Activated naive CD4-positive, alpha-beta T cell treated with Interleukin-2 at 50 U/mL for 16 hours (primary cell): ENCODE measurements around the gene MRPS12.
"Not testable (repeated sequence)": the region's sequence is repeated elsewhere in the genome, so short reads cannot be mapped to it uniquely, and the experiment has no call there.

Source experiments
- DNase-seq: peaks from one replicate; pipeline ENCODE4 v3.0.0-alpha.2; 2020

Gene MRPS12

GRCh38 chr19:38930776-38931520 is at the start of gene MRPS12:
MRPS12 (plus strand) TSS chr19:38930944; CDS start chr19:38931295, 351 bp downstream.
- DNase-seq = peak; percentile 99

GRCh38 chr19:38883286-38883685 is 47.5 kb upstream of the MRPS12 start:
- DNase-seq = no peak

GRCh38 chr19:38884691-38885090 is 46.1 kb upstream of the MRPS12 start:
- not testable (repeated sequence) for DNase-seq

GRCh38 chr19:38888876-38889275 is 41.9 kb upstream of the MRPS12 start:
- no peak for DNase-seq

GRCh38 chr19:38889803-38890202 is 40.9 kb upstream of the MRPS12 start:
- DNase-seq = no peak

- DNase-seq = no peak
These were observed 40.1 kb upstream of the MRPS12 start for GRCh38 chr19:38890686-38891085.

- DNase-seq = no peak
These were observed 39.0 kb upstream of the MRPS12 start for GRCh38 chr19:38891771-38892170.

GRCh38 chr19:38892841-38893240 is 37.9 kb upstream of the MRPS12 start:
- no peak for DNase-seq

GRCh38 chr19:38893341-38893771 is 37.4 kb upstream of the MRPS12 start:
- DNase-seq = no peak

GRCh38 chr19:38894968-38895367 is 35.8 kb upstream of the MRPS12 start:
- DNase-seq = no peak

- DNase-seq = no peak
These were observed 31.8 kb upstream of the MRPS12 start for GRCh38 chr19:38898788-38899446.

- peak; percentile 99 for DNase-seq
These were observed 31.1 kb upstream of the MRPS12 start, which contains the start of the genes NFKBIB and SIRT2 for GRCh38 chr19:38899447-38900201. NFKBIB (plus strand) TSS chr19:38899969; CDS start chr19:38900033, 64 bp downstream. SIRT2 (minus strand) TSS chr19:38899618; CDS start chr19:38899521, 97 bp downstream.

GRCh38 chr19:38900202-38900629 is 30.5 kb upstream of the MRPS12 start:
- DNase-seq = no peak

- DNase-seq = no peak
These were observed 30.0 kb upstream of the MRPS12 start for GRCh38 chr19:38900743-38901190.

GRCh38 chr19:38901683-38902082 is 29.1 kb upstream of the MRPS12 start:
- no peak for DNase-seq

- no peak for DNase-seq
These were observed 25.9 kb upstream of the MRPS12 start for GRCh38 chr19:38904581-38905539.

- DNase-seq = no peak
These were observed 25.1 kb upstream of the MRPS12 start for GRCh38 chr19:38905620-38906019.

GRCh38 chr19:38907227-38907626 is 23.5 kb upstream of the MRPS12 start:
- DNase-seq = no peak

GRCh38 chr19:38907670-38908069 is 23.1 kb upstream of the MRPS12 start:
- no peak for DNase-seq

- no peak for DNase-seq
These were observed 21.8 kb upstream of the MRPS12 start for GRCh38 chr19:38908911-38909310.

GRCh38 chr19:38910488-38910887 is 20.3 kb upstream of the MRPS12 start:
- DNase-seq = no peak

- DNase-seq = no peak
These were observed 19.2 kb upstream of the MRPS12 start for GRCh38 chr19:38911388-38912001.
